Stimulated activated CD8-positive, alpha-beta memory T cell treated with anti-CD3 and anti-CD28 coated beads, Interleukin-7, amount 100 ng/mL, for 24 hours (primary cell): ENCODE data around the gene ANKRD26.
"Not testable (repeated sequence)": the region's sequence is repeated elsewhere in the genome, so short reads cannot be mapped to it uniquely, and the experiment has no call there.

Experiments used
- DNase-seq: peaks from one replicate; pipeline ENCODE4 v3.0.0-alpha.2; 2020; ENCODE audit warnings: low read depth

Gene ANKRD26

DNA sequence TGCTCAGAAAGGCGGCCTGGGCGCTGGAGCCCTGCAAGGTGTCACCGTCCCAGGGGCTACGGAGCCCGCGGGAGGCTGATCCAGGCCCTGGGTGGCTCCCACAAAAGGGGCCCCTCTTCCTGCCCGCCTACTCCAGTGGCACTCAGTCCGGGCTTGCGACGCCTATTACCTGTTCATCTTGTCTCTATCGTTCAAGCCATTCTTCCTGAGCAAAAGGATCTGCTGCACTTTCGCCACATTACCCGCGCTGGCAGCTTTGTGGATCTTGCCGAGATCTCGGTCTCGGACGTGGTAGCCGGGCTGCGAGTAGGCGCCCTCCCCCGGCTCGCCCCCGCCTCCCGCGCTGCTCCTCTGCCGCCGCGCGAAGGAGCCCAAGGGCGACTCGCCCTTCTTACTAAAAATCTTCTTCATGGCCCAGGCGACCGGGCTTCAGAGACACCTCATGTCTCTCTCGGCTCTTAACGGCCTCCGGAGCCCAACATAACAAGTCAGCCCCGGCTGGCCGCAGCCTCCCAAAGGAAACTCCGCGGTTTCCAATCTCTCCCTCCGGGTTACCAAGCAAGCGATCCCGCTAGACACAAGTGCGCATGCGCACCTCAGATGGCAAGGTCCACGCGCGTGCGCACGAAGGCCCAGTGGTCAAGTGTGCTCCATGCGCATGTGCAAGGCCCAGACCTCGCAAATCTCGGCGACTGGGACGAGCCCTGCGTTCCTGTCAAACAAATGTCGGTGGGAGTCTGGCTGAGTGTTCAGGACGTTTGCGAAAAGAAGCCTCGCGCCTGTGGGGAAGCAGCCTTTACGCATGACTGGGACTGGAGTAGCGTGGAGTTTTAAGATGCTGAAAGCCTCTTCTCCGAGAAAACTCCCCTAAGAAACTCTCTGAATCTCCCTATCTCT is at the start of gene ANKRD26:
Gene ANKRD26 (minus strand): TSS at position 579 of the 897 bp plus-strand sequence. CDS start 168 bp downstream, at position 411.
- peak; percentile 93 for DNase-seq

DNA sequence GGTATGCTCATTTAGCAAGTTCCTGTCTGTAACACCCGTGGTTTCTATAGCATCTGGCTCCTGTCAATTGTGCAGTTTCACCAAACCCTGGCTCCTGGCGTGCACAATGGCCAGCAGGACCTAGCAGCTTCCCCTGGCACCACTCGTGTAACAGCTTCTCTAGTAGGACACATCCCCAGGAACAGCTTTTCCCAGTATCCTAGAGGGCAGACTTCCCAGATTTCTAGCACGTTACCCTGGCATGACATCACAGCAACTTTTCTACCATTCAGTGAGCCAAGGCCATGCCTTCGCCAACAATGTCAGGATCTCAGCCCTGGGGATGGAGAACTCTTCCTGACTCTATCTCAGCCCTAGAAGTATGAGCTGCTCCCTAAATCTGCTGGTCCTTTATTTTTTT is 47.4 kb upstream of the ANKRD26 start:
- no peak for DNase-seq

DNA sequence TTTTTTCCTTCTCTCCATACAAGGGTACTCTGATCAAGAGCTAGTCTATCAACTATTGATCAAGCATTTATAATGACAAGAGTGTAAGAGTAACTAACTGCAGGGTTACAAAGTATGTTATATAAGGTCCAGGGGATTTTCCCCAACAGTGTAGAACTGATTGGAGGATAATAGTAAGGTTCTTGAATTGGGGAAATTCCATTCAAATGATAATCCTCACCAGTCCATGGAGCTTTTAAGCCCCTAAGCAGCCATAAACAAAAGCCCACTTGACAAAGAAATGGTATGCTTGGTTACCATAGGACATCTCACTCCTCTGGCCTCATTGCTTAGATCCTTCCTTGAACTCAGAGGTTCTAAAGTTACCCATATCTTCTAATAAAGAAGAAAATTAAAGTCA is 45.6 kb upstream of the ANKRD26 start:
- no peak for DNase-seq

DNA sequence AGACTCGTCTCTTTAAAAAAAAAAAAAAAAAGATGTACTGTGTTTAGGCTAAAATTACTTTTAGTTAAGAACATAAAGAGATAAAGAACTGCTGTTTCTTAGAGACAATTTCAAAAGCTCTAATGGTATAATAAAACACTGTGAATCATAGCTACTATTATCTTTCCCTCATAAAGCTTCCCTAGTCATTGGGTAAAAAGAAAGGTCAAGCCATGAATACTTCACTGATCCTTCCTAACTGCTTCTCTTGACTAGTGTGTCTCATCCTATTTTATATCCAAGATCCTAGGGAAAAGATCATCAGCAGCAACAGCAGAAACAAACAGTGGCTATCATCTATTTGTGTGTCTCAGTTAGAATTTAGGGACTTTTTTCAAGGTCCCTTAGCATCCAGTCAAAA is 43.4 kb upstream of the ANKRD26 start:
- no peak for DNase-seq

DNA sequence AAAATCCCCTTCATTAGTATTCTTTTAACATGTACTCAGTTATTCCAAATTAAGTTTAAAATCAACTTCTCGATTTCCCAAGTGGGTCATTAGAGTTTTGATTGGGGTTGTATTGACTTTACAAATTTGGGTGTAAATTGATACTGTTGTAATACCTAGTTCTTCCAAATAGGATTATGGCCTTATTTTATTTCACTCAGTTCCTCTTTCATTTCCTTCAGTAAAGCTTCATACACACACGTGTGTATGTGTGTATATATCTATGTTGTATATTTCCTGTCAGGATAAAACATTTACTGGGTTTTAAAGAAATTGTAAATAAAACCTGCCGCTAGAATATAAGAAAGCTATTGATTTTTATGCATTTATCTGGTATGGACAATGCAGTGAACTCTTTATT is 38.0 kb upstream of the ANKRD26 start:
- no peak for DNase-seq

DNA sequence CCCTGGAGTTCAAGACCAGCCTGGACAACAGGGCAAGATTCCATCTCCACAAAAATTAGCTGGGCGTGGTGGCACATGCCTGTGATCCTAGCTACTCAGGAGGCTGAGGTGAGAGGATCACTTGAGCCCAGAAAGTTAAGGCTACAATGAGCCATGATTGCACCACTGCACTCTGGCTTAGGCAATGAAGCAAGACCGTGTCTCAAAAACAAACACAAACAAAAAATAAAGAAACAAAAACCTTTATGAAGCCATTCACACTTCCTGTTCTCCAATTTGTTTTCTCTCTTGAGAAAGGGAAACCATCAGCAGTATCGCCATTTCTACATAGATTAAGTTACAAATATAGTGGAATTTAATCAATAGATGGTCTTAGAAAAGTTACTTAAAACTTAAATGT is 34.1 kb upstream of the ANKRD26 start:
- no peak for DNase-seq

DNA sequence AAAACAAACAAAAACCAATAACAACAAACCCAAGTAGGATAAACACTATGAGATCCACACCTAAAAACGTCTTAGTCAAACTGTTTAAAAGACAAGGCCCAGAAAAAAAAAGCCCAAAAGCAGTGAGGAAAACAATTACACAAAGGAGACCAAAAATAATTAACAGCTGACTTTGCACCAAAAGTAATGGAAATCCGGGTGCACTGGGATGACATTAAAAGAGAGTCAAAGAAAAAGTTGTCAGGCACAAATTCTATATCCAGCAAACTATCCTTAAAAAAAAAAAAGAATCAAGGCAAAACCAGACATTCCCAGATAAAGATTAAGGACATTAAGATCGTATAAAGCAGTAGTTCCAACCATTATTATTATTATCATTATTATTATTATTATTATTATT is 7.9 kb upstream of the ANKRD26 start:
- no peak for DNase-seq

DNA sequence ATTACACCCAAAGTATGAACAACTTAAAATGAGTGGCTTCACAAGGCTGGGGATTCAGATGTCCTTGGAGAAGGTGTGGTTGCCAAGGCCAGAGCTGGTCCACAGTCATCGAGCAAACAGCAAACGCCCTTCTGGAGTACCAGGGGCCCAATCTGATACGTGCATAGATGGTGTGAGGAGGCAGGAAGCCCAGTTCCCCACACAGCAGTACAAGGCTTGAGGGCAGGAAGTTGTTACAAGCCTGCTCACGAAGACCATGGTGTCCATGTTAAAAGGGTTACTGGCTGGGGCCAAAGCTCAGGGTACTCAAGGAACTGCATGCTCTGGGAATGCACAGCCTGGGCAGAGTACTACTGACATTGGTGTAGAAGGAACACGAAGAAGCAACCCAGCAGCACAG is 4.6 kb upstream of the ANKRD26 start:
- no peak for DNase-seq

DNA sequence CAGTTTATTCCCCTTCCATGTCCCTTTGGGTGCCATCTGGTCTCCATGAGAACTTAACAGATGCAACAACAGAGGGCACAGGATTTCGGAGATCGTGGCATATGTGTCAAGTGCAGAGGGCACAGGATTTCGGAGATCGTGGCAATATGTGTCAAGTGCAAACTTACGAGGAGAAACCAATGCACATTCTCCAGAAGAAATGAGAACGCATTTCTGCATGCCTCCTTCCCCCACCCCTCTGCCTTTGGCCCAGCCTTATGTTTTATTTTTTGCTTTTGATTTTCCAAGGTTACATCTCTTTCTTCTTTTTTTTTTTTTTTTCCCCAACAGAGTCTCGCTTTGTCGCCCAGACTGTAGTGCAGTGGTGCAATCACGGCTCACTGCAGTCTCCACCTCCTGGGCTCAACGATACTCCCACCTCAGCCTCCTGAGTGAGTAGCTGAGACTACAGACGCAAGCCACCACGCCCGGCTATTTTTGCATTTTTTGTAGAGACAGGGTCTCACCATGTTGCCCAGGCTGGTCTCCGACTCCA is 586 bp upstream of the ANKRD26 start:
- no peak for DNase-seq

DNA sequence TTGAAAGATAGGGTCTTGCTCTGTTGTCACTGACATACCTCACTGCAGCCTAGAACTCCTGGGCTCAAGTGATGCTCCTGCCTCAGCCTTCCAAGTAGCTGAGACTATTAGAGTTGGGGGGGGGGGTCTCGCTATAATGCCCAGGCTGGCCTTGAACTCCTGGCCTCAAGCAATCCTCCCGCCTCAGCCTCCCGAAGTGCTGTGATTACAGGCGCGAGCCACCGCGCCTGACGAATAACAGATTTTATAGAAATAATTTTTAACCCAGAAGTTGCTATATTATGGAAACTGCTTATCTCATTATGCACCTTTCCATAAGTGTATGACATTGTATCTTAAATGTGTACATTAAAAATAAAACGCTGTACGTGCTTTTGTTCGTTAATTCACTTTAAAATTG is 846 bp downstream of the ANKRD26 start:
- DNase-seq, result no peak

DNA sequence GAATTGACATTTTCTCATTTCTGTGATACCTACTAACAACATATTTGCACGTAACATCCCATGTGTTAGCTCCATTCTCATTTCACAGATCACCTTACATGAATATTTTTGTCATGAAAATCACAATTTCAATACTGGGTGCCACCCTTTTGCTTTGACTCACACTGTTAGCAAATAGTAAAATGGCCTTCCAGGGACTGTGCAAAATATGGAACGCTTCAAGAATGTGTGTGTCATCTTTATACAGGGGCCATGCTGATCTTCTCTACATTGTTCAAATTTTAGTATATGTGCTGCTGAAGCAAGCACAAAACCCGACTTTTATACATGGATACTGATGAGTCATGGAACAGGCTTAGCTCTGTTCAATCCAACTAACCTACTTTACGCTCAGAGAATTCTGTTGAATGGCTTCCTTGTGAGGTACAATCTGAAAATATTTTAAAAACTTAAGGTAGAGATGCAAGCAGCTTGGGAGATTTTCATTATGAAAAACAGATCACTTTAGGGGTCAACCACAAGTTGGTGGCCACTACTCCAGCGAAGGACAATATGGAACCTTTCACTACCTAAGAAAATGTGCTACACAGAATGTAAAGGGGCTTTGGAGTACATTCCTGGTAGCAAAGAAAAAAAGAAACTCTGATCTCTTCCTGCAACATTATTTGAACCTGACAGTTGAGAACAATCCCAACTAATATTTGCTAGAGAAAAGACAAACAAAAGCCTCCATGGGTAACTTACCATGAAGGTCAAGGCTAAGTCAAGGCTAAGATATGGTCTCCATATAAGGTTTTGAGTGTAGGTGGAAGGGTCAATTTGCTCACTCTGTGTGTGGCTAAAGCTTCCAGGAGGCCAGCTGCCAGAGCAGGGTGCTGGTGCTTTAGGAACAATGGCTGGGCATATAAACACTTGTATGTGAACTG is 11.9 kb downstream of the ANKRD26 start:
- DNase-seq, result no peak

DNA sequence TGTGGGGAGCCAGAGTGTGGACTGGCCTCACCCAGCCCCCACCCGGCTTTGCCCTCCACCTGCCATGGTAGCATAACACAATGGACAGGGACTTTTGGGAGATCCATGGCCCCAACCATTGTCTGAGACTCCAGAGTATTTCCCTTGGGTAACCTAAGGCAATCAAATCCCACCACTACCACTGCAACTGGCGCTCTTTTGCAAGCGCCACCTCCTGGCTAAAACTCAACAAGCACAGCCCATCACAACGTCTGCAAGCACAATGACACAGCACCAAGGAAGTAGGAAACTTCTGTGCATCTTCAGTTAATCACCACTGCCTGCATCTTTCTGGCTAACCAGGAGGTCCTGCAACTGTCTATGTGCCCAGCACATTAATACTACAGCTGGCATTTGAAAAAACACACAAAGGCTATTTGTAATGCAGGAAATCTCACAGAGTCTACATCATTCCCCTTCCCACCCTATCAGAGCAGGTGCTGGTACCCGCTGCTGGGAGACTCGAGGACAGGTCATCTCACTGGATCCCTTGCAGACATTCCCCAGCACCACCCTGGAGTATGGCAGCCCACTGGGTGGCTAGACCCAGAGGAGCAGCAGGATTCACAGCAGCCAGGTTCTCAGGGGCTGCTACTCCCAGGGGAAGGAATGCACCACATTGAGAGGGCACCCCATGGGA is 27.7 kb downstream of the ANKRD26 start:
- no peak for DNase-seq

DNA sequence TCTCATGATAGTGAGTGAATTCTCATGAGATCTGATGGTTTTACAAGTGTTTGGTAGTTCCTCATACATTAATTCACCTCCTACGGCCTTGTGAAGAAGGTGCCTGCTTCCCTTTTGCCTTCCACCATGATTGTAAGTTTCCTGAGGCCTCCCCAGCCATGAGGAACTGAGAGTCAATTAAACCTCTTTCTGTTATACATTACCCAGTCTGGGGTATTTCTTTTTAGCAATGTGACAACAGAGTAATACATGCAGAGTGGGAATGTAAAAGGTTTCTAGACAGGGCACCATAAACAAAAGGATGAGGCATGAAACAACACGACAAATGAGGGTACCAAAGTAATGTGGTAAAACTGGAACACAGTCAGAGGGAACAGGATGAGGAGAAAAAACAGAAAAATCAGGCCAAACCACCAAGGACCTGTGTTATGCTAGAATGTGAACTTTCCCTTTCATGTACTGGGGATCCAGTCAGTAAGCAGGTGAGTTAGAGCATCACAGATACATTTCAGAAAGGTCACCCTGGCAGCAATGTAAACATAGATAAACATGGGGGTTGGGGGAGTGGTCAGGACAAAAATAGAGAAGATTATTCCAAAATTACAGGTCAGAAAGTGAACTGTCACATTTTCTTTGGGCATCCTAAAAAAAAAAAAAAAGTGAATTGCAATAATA is 31.9 kb downstream of the ANKRD26 start:
- DNase-seq, result no peak

DNA sequence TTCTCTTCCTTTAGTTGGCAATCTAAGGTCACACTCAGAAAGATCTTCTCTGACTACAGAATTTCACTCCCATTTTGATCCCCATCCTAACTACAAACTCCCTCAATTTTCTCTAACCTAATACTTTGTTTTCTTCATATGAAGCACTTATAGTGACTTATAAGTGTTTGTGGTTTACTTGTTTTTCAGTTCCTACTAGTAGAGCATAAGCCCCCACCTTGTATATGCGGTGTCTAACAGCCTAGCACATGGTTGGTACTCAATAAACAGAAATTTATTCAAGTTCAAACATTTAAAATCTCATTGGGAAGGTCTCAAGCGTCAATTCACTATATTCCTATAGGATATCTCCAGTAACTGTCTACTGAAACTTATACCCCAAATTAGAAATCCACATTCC is 35.2 kb downstream of the ANKRD26 start:
- no peak for DNase-seq

DNA sequence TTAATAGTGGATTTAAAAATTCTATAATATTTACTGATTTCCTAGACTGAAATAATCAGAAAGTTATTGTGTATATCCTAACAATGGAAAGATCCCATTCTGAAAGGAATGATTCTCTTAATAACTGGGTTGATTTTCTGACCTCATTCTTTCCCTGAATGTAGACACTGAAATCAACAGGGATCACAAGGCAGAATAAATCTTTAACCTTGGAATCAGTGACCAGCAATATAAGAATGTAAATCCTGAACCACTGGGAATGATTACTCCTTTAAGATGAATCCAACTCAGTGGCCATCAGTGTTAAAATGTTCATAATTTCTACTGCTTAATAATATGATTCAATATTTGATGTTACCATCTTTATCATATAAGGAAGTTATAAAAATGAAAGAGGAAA is 47.6 kb downstream of the ANKRD26 start:
- no peak for DNase-seq

DNA sequence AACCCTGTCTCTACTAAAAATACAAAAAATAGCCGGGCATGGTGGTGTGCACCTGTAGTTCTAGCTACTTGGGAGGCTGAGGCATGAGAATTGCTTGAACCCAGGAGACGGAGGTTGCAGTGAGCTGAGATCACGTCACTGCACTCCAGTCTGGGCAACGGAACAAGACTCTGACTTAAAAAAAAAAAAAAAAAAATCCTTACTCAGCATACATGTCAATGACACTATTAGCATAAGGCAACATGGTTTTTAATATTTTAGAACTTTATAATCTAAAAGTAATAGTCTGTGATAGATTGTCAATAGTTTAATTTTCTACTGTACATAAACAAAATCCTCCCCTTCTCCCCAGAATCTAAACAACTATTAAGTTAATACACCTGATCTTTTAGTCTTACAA is 55.0 kb downstream of the ANKRD26 start:
- not testable (repeated sequence) for DNase-seq

DNA sequence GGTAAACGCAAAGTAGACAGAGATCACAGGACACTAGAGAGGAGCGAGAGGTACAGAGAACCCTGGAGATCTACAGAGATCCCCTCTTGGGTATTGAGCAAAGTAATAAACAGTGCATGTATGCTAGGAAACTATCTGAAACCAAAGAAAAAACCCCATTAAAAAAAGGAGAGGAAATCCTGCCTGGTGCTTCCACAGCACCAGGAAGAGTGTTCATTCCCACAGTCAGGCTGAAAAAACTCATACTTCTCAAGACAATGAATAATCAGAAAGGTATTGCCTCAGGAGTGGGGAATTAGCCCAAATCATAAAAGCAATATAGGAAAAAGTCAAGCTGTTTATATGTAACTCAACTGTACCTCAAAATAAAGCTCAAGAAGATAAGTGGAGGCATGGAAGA is 59.1 kb downstream of the ANKRD26 start:
- no peak for DNase-seq

DNA sequence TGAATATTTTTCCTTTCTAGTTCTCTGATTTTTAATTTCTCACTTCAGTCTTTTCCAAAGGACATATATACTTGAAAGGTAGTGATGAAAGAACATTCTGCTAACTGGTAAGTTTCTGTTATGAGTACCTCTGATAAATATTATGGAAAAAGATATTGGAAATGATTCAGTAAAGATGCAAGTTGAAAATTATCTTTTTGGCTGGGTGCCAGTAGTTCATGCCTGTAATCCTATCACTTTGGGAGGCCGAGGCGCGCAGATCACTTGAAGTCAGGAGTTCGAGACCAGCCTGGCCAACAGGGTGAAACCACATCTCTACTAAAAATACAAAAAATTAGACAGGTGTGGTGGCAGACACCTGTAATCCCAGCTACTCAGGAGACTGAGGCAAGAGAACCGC is 62.1 kb downstream of the ANKRD26 start:
- DNase-seq, result no peak

DNA sequence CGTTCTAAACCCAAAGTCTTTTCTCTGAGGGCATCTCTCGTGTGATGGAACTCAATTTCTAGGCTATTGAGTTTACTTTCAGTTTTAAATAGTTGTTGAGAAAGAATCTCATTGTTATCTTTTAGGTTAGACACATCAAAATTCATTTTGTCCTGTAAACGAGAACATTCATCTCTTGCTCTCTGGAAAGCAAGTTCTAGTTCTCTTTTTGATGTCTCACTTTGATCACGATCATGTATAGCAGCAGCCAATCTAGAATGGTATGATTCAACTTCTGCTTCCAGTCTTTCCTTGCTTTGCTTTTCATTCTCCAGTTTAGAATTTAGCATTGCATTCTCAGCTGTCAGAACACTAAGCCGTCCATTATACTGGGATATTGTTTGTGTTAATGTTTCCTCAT is 65.1 kb downstream of the ANKRD26 start:
- DNase-seq, result no peak

DNA sequence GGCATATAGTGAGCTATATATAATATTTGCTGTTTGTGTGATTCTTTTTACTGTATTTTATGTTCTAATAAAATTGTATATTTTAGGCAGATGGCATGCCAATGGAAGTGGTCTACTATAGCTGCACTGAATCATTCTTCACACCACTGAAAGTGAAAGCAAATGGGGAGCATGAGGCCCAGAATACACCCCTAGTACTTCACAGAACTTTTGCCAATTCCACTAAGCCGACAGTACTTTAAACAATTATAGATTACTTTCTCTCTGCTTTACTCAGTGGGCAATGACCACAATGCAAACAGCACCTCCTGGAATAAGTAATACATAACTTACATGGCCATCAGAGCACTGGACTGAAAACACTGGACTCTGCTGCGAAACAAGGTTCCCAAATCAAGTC is 70.2 kb downstream of the ANKRD26 start:
- DNase-seq, result no peak

DNA sequence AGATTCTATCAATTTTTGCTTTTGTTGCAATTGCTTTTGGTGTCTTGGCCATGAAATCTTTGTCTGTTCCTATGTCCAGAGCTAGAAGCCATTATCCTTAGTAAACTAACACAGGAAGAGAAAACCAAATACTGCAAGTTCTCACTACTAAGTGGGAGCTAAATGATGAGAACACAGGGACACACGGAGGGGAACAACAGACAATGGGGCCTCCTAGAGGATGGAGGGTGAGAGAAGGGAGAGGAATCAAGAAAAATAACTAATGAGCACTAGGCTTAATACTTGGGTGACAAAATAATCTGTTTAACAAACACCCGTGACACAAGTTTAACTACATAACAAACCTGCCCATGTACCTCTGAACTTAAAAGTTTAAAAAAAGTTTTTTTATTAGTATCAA is 78.2 kb downstream of the ANKRD26 start:
- DNase-seq, result no peak

DNA sequence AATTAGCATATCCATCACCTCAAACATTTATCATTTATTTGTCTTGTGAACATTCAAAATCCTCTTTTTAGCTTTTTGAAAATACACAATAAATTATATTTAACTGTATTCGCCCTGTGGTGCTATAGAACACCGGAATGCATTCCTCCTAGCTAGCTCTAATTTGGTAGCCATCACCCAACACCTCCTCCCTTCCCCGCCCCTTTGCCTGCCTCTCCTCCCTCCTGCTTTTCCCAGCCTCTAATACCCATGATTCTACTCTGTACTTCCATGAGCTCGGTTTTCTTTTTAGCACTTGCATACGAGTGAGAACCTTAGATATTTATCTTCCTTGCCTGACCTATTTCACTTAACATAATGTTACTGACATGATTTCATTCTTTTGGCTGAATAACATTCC is 80.1 kb downstream of the ANKRD26 start:
- DNase-seq, result no peak
